Right atrium auricular region (tissue), 2 donors: ENCODE results near the gene ERBB4. TPM values are rescaled to one million over a fixed set of nuclear protein-coding genes. Genes with fewer than 3 reads are reported as not detected.
A peak's percentile ranks its signal among the peaks of the same experiment; 100 is the strongest.

ENCODE experiments used
- DNase-seq: peaks from one replicate; pipeline ENCODE4 v3.0.0-alpha.2; 2019; ENCODE audit warnings: low spot score
- H3K27ac ChIP-seq, 2 donors: fragments of 200-600 bp; sonication (generic); 1 replicate in 1 of 2; 2 replicates in 1 of 2; pipeline ENCODE4 v1.5.1; 2016 to 2019
- H3K27me3 ChIP-seq, 2 donors: fragments of 200-600 bp; sonication (generic); one replicate each; pipeline versions ENCODE4 v1.5.1 to v1.6.0; 2017 to 2019
- H3K36me3 ChIP-seq: fragments of 200-600 bp; sonication (generic); one replicate; pipeline ENCODE4 v1.5.1; 2016
- H3K4me1 ChIP-seq, 2 donors: fragments of 200-600 bp; sonication (generic); one replicate each; pipeline versions ENCODE4 v1.5.1 to v1.6.0; 2017 to 2019
- H3K4me3 ChIP-seq, 2 donors: fragments of 200-600 bp; sonication (generic); 1 replicate in 1 of 2; 2 replicates in 1 of 2; pipeline ENCODE4 v1.5.1; 2017 to 2019; ENCODE audit warnings: mild to moderate bottlenecking in 1 of 2, moderate library complexity in 1 of 2
- H3K9me3 ChIP-seq, 2 donors: fragments of 200-600 bp; sonication (generic); one replicate each; pipeline ENCODE4 v1.5.1; 2019
- CTCF ChIP-seq, 2 donors: fragments of 200-600 bp; sonication (generic); IDR thresholded peaks; one replicate each; pipeline ENCODE4 v1.5.1; 2019; ENCODE audit warnings: antibody characterized with exemption in 2 of 2
- total RNA-seq, 2 donors: library from RNA; depleted of rRNA; stranded (reverse); fragments of >200 nt; gene quantifications; one replicate each; pipeline ENCODE4 v1.1.0, GENCODE V29; 2016

The ERBB4 gene
- total RNA-seq, 2 donors from 2014 or later, result 12.4 to 22.4 TPM

GRCh38 chr2:212007972-212008371 lies 530.6 kb downstream of the ERBB4 start:
- no peaks in the 10 kb centered on the region for H3K9me3 ChIP-seq

GRCh38 chr2:212005085-212005671 lies 533.4 kb downstream of the ERBB4 start:
- no peaks in the 10 kb centered on the region for H3K36me3 ChIP-seq
- H3K4me1 ChIP-seq, result no peaks in the 10 kb centered on the region
- no peaks in the 10 kb centered on the region for H3K27me3 ChIP-seq
- H3K9me3 ChIP-seq, result no peaks in the 10 kb centered on the region
- no peak overlapping the region for H3K4me3 ChIP-seq
- DNase-seq, result no peak
- H3K27ac ChIP-seq, result no peak overlapping the region
- peak; percentile 24 to 64 for TF ChIP-seq CTCF (IDR thresholded peaks at IDR 0.05)

More at GRCh38 chr2:212007972-212008371, 530.6 kb downstream of the ERBB4 start:
- Histone ChIP-seq H3K4me3 (no peak overlapping the region), H3K36me3 (no peaks in the 10 kb centered on the region), H3K4me1 (no peaks in the 10 kb centered on the region), H3K27me3 (no peaks in the 10 kb centered on the region), H3K27ac (no peak overlapping the region)
- no peak for DNase-seq
- TF ChIP-seq CTCF (IDR thresholded peaks at IDR 0.05), result no peak

- Histone ChIP-seq H3K27ac (no peak overlapping the region), H3K27me3 (no peaks in the 10 kb centered on the region), H3K4me1 (no peaks in the 10 kb centered on the region), H3K9me3 (no peaks in the 10 kb centered on the region), H3K4me3 (no peak overlapping the region), H3K36me3 (no peaks in the 10 kb centered on the region)
- TF ChIP-seq CTCF (IDR thresholded peaks at IDR 0.05), result no peak
- no peak for DNase-seq
Measured at GRCh38 chr2:212001325-212001724, 537.3 kb downstream of the ERBB4 start.

- no peak for TF ChIP-seq CTCF (IDR thresholded peaks at IDR 0.05)
- no peak for DNase-seq
- no peak overlapping the region for H3K27ac ChIP-seq
- H3K4me1 ChIP-seq, result peaks cover 0 to 3% of the 10 kb centered on the region in 2 donors
- H3K4me3 ChIP-seq, result no peak overlapping the region
- H3K27me3 ChIP-seq, result no peaks in the 10 kb centered on the region
- H3K36me3 ChIP-seq, result no peaks in the 10 kb centered on the region
- no peaks in the 10 kb centered on the region for H3K9me3 ChIP-seq
Measured at GRCh38 chr2:211996857-211997256, 541.7 kb downstream of the ERBB4 start.

GRCh38 chr2:211994806-211995205 lies 543.8 kb downstream of the ERBB4 start:
- no peak overlapping the region for H3K4me3 ChIP-seq
- H3K9me3 ChIP-seq, result no peaks in the 10 kb centered on the region
- TF ChIP-seq CTCF (IDR thresholded peaks at IDR 0.05), result no peak
- H3K4me1 ChIP-seq, result peaks cover 0 to 3% of the 10 kb centered on the region in 2 donors
- no peaks in the 10 kb centered on the region for H3K36me3 ChIP-seq
- no peak for DNase-seq
- no peaks in the 10 kb centered on the region for H3K27me3 ChIP-seq
- H3K27ac ChIP-seq, result no peak overlapping the region

- Histone ChIP-seq H3K27me3 (no peaks in the 10 kb centered on the region), H3K9me3 (no peaks in the 10 kb centered on the region), H3K36me3 (no peaks in the 10 kb centered on the region), H3K27ac (no peak overlapping the region), H3K4me1 (peaks cover 0 to 3% of the 10 kb centered on the region in 2 donors), H3K4me3 (no peak overlapping the region)
- DNase-seq, result no peak
- no peak for TF ChIP-seq CTCF (IDR thresholded peaks at IDR 0.05)
Measured at GRCh38 chr2:211990335-211990734, 548.3 kb downstream of the ERBB4 start.
